ENCODE results near the gene EID3.

EID3 gene

DNA sequence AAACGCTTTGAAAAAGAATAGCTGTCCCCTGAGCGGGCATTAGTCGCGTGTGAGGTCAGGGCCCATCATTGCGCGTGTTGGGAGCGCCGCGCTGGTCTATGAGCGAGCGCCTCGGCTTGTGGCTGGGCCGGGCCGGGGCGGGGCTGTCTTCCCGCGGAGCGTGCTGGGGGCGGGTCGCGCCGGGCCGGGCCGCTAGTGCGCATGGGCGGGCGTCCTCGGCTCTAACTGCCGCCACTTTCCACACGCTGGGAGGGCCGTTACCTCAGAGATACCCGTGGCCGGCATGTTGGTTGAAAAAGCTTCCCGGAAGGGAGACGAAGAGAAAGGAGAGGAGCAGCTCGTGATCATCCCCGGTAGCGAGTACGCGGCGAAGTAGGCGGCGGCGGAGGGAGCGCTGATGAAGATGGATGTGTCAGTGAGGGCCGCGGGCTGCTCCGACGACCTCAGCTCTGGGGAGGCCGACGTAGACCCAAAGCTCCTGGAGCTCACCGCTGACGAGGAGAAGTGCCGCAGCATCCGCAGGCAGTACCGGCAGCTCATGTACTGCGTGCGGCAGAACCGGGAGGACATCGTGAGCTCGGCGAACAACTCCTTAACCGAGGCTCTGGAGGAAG is at the start of gene EID3:
Gene EID3 (plus strand): TSS at position 202 of the 614 bp plus-strand sequence. CDS start 196 bp downstream, at position 398.
- Histone ChIP-seq H3K4me2 (ENCODE audit: low read length) (no peak within 1 kb of the TSS), H3K27ac (ENCODE audit: low read length) (no peak within 1 kb of the TSS), H3K27me3 (ENCODE audit: low read depth, low read length) (no peaks in the 10 kb centered on the region), H3K79me2 (ENCODE audit: low read length) (peaks cover 100% of the 10 kb centered on the region), H3K9me3 (ENCODE audit: insufficient read depth, low read length) (no peaks in the 10 kb centered on the region), H3K9ac (ENCODE audit: low read length) (no peak within 1 kb of the TSS), H3K4me3 (ENCODE audit: low read length) (no peak within 1 kb of the TSS), H3K36me3 (replicated peaks; ENCODE audit: low read depth, low read length) (peaks cover 31% of the 10 kb centered on the region), H3K4me1 (ENCODE audit: low read length) (no peaks in the 10 kb centered on the region), H2AFZ (ENCODE audit: low read depth, low read length) (no peak within 1 kb of the TSS), H4K20me1 (ENCODE audit: insufficient read depth, low read length) (peaks cover 69% of the 10 kb centered on the region)
- no peak for TF ChIP-seq EZH2phosphoT487 (IDR thresholded peaks at IDR 0.05; ENCODE audit: low read depth)
- no peak for TF ChIP-seq CTCF (IDR thresholded peaks at IDR 0.05; ENCODE audit: low read depth, low read length)

DNA sequence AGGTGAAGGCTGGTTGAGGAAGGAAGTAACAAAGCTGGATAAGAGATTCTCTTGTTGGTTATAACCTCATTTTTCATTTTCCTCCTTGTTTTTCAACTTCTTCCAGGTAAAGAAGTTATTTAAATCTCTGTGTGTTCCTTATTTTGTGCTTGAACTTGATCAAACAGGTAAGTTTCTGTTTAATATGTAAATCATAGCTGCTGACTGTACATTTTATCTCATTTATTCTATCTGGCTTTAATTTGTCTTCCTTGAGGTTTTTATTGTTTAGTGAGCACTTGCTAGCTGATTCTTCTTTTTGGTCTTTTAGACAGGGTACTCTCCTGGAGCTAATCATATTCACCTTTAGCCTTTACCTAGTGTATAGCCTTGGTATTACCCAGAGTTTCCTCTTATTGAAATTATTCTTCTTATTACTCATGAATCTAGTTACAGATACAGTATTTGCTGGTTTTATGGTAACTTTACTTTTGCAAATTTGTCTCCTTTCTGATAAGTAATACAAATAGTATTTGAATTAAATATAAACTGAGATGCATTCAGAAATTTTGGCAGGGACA is 45.5 kb upstream of the EID3 start:
- H4K20me1 ChIP-seq (ENCODE audit: insufficient read depth, low read length) = no peaks in the 10 kb centered on the region
- H2AFZ ChIP-seq (ENCODE audit: low read depth, low read length) = no peak overlapping the region
- TF ChIP-seq EZH2phosphoT487 (IDR thresholded peaks at IDR 0.05; ENCODE audit: low read depth) (no peak), CTCF (IDR thresholded peaks at IDR 0.05; ENCODE audit: low read depth, low read length) (no peak)
- no peak overlapping the region for H3K27ac ChIP-seq (ENCODE audit: low read length)
- no peaks in the 10 kb centered on the region for H3K27me3 ChIP-seq (ENCODE audit: low read depth, low read length)
- H3K9me3 ChIP-seq (ENCODE audit: insufficient read depth, low read length) = no peaks in the 10 kb centered on the region
- H3K36me3 ChIP-seq (replicated peaks; ENCODE audit: low read depth, low read length) = no peaks in the 10 kb centered on the region
- 0 out of 2 replicates have a peak, but pooled peaks cover 5% of the 10 kb centered on the region for H3K4me1 ChIP-seq (ENCODE audit: low read length)
- H3K9ac ChIP-seq (ENCODE audit: low read length) = no peak overlapping the region
- no peak overlapping the region for H3K4me3 ChIP-seq (ENCODE audit: low read length)
- H3K4me2 ChIP-seq (ENCODE audit: low read length) = no peak overlapping the region
- H3K79me2 ChIP-seq (ENCODE audit: low read length) = no peaks in the 10 kb centered on the region

DNA sequence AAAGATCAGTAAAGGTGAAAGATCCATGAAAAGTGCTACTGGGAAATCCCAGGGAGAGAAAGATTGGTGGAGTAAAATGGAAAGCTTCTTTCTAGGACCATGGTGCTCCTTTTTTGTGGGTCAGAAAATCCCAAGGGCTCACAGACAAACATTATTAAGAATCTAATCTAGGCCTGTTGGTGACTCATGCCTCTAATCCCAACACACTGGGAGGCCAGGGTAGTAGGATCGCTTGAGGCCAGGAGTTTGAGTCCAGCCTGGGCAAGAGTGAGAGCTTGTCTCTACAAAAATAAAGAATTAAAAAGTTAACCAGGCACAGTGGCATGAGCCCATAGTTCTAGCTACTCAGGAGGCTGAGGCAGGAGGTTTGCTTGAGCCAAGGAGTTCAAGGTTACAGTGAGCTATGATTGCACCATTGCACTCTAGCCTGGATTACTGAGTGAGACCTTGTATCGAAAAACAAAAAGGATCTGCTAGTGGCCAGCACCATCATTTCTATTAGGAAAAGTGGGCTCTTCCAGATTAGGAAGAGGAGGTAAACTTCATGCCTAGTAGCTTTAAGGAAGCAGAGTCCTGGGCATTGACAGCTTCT is 45.0 kb upstream of the EID3 start:
- Histone ChIP-seq H3K9me3 (ENCODE audit: insufficient read depth, low read length) (no peaks in the 10 kb centered on the region), H3K4me2 (ENCODE audit: low read length) (no peak overlapping the region), H3K4me1 (ENCODE audit: low read length) (0 out of 2 replicates have a peak, but pooled peaks cover 4% of the 10 kb centered on the region), H3K4me3 (ENCODE audit: low read length) (no peak overlapping the region), H4K20me1 (ENCODE audit: insufficient read depth, low read length) (no peaks in the 10 kb centered on the region), H3K27ac (ENCODE audit: low read length) (no peak overlapping the region), H2AFZ (ENCODE audit: low read depth, low read length) (no peak overlapping the region), H3K79me2 (ENCODE audit: low read length) (no peaks in the 10 kb centered on the region), H3K9ac (ENCODE audit: low read length) (no peak overlapping the region), H3K36me3 (replicated peaks; ENCODE audit: low read depth, low read length) (no peaks in the 10 kb centered on the region), H3K27me3 (ENCODE audit: low read depth, low read length) (no peaks in the 10 kb centered on the region)
- no peak for TF ChIP-seq CTCF (IDR thresholded peaks at IDR 0.05; ENCODE audit: low read depth, low read length)

DNA sequence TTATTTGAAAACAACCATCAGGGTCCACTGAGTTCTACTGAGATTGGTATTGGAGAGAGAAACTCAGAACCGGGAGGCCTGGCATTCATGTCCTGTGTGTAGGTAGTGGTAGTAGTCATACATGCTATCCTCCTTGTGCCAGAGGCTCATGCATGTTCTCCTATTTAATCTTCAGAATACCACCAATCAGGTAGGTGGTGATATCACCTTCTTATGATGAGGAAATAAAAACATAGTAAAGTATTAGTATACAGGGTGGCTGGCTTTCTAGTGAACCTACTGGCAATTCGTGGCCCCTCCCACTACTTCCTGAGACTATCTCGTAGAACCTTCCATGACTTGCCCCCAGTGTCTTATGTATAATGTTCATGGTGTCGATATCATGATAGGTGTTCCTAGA is 40.5 kb upstream of the EID3 start:
- no peaks in the 10 kb centered on the region for H3K9me3 ChIP-seq (ENCODE audit: insufficient read depth, low read length)
- no peaks in the 10 kb centered on the region for H3K27me3 ChIP-seq (ENCODE audit: low read depth, low read length)
- H3K79me2 ChIP-seq (ENCODE audit: low read length) = no peaks in the 10 kb centered on the region
- no peaks in the 10 kb centered on the region for H4K20me1 ChIP-seq (ENCODE audit: insufficient read depth, low read length)
- 0 out of 2 replicates have a peak, but pooled peaks cover 1% of the 10 kb centered on the region for H3K4me1 ChIP-seq (ENCODE audit: low read length)
- TF ChIP-seq CTCF (IDR thresholded peaks at IDR 0.05; ENCODE audit: low read depth, low read length) (no peak), EZH2phosphoT487 (IDR thresholded peaks at IDR 0.05; ENCODE audit: low read depth) (no peak)
- H3K4me2 ChIP-seq (ENCODE audit: low read length) = no peak overlapping the region
- H3K27ac ChIP-seq (ENCODE audit: low read length) = no peak overlapping the region
- no peaks in the 10 kb centered on the region for H3K36me3 ChIP-seq (replicated peaks; ENCODE audit: low read depth, low read length)
- H2AFZ ChIP-seq (ENCODE audit: low read depth, low read length) = no peak overlapping the region
- H3K4me3 ChIP-seq (ENCODE audit: low read length) = no peak overlapping the region
- no peak overlapping the region for H3K9ac ChIP-seq (ENCODE audit: low read length)
